Kidney epithelial cell (primary cell): Measurements from ENCODE around the gene PSMD7. TPM values are rescaled to one million over a fixed set of nuclear protein-coding genes. Genes with fewer than 3 reads are reported as not detected.

Experiments used
- DNase-seq: peaks from one replicate; pipeline ENCODE4 v3.0.0-alpha.2; 2010; ENCODE audit warnings: low read depth
- H3K27me3 ChIP-seq: 2 replicates; pipeline ENCODE4 v1.6.0; 2011; ENCODE audit warnings: low read length; ENCODE audit not compliant: control insufficient read depth, insufficient read depth
- H3K36me3 ChIP-seq: 2 replicates; pipeline ENCODE4 v1.5.1; 2011; ENCODE audit warnings: low read length; ENCODE audit not compliant: control insufficient read depth, insufficient read depth
- H3K4me3 ChIP-seq: 2 replicates; pipeline ENCODE4 v1.5.1; 2011; ENCODE audit warnings: low read depth, mild to moderate bottlenecking, control low read depth, low read length
- CTCF ChIP-seq: IDR thresholded peaks from 2 replicates; pipeline ENCODE4 v1.5.1; 2011; ENCODE audit warnings: mild to moderate bottlenecking, moderate library complexity, low read length, control low read depth, inconsistent platforms; ENCODE audit not compliant: insufficient read depth, poor library complexity, severe bottlenecking
- total RNA-seq: library from RNA; depleted of rRNA; stranded (reverse); fragments of >200 nt; gene quantifications from 2 replicates; pipeline ENCODE4 v1.2.3, GENCODE V29; 2015

The PSMD7 gene
- total RNA-seq, 1 donor from 2014 or later, result 87.9 TPM

GRCh38 chr16:74257061-74257460 is 39.6 kb upstream of the PSMD7 start:
- Histone ChIP-seq H3K36me3 (no peaks in the 10 kb centered on the region), H3K4me3 (no peak overlapping the region), H3K27me3 (no peaks in the 10 kb centered on the region)
- DNase-seq, result no peak
- no peak for TF ChIP-seq CTCF

- H3K4me3 ChIP-seq, result no peak overlapping the region
- TF ChIP-seq CTCF, result no peak
- no peak for DNase-seq
- no peaks in the 10 kb centered on the region for H3K36me3 ChIP-seq
- H3K27me3 ChIP-seq, result no peaks in the 10 kb centered on the region
Measured at GRCh38 chr16:74261068-74261467, 35.5 kb upstream of the PSMD7 start.

- no peak overlapping the region for H3K4me3 ChIP-seq
- H3K36me3 ChIP-seq, result no peaks in the 10 kb centered on the region
- DNase-seq, result no peak
- TF ChIP-seq CTCF, result no peak
- no peaks in the 10 kb centered on the region for H3K27me3 ChIP-seq
Measured at GRCh38 chr16:74264811-74265210, 31.8 kb upstream of the PSMD7 start.

- H3K36me3 ChIP-seq, result no peaks in the 10 kb centered on the region
- no peaks in the 10 kb centered on the region for H3K27me3 ChIP-seq
- H3K4me3 ChIP-seq, result no peak overlapping the region
- DNase-seq, result no peak
- no peak for TF ChIP-seq CTCF
Measured at GRCh38 chr16:74268372-74268782, 28.2 kb upstream of the PSMD7 start.

GRCh38 chr16:74271872-74272271 is 24.7 kb upstream of the PSMD7 start:
- no peak for DNase-seq
- Histone ChIP-seq H3K27me3 (no peaks in the 10 kb centered on the region), H3K4me3 (no peak overlapping the region), H3K36me3 (no peaks in the 10 kb centered on the region)
- no peak for TF ChIP-seq CTCF

- H3K4me3 ChIP-seq, result no peak overlapping the region
- H3K27me3 ChIP-seq, result no peaks in the 10 kb centered on the region
- no peak for DNase-seq
- TF ChIP-seq CTCF, result peak; percentile 44
- H3K36me3 ChIP-seq, result no peaks in the 10 kb centered on the region
Measured at GRCh38 chr16:74275031-74275636, 21.5 kb upstream of the PSMD7 start.
